Fibroblast of the aortic adventitia (primary cell): ENCODE data around the gene FRMPD4. TPM values are rescaled to one million over a fixed set of nuclear protein-coding genes. Genes with fewer than 3 reads are reported as not detected.

ENCODE experiments used
- DNase-seq: peaks from one replicate; pipeline ENCODE4 v3.0.0-alpha.2; 2010; ENCODE audit warnings: low read depth
- H3K4me3 ChIP-seq: 2 replicates; pipeline ENCODE4 v1.5.1; 2011; ENCODE audit warnings: low read depth, mild to moderate bottlenecking, control low read depth, low read length, moderate library complexity
- total RNA-seq: library from RNA; depleted of rRNA; stranded (reverse); fragments of >200 nt; gene quantifications from 2 replicates; pipeline ENCODE4 v1.2.3, GENCODE V29; 2012; ENCODE audit warnings: low replicate concordance
- TF ChIP-seq, protein P1 (sequence below): IDR thresholded peaks from 2 replicates; pipeline ENCODE4 v1.5.1; 2011; ENCODE audit warnings: mild to moderate bottlenecking, low read length, control low read depth, inconsistent platforms; ENCODE audit not compliant: insufficient read depth

The FRMPD4 gene
- total RNA-seq, 1 donor = 5.0 TPM

- TF ChIP-seq, protein P1, sequence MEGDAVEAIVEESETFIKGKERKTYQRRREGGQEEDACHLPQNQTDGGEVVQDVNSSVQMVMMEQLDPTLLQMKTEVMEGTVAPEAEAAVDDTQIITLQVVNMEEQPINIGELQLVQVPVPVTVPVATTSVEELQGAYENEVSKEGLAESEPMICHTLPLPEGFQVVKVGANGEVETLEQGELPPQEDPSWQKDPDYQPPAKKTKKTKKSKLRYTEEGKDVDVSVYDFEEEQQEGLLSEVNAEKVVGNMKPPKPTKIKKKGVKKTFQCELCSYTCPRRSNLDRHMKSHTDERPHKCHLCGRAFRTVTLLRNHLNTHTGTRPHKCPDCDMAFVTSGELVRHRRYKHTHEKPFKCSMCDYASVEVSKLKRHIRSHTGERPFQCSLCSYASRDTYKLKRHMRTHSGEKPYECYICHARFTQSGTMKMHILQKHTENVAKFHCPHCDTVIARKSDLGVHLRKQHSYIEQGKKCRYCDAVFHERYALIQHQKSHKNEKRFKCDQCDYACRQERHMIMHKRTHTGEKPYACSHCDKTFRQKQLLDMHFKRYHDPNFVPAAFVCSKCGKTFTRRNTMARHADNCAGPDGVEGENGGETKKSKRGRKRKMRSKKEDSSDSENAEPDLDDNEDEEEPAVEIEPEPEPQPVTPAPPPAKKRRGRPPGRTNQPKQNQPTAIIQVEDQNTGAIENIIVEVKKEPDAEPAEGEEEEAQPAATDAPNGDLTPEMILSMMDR = no peak
- no peak overlapping the region for H3K4me3 ChIP-seq
- DNase-seq = no peak
These were observed 415.9 kb downstream of the FRMPD4 start for GRCh38 chrX:12554206-12554605.

DNA sequence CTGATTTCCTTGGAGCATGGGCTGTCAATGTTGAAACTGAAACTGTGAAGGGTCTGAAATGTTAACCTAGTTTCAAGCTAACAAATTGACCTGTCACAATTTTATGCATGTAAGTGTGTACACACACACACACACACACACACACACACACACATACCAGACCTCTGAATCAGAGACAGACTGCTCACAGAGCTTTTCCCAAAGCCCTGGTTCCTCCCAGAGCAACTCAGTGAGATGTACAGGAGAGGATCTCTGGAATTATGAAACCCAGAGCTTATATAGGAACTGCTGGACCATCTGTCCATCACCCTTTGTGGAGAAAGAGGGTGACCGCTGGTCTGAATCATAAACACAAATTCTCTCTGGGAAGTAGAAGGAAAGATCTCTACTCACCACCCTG is 424.8 kb downstream of the FRMPD4 start:
- TF ChIP-seq, protein P1 = no peak
- DNase-seq = peak; percentile 47
- no peak overlapping the region for H3K4me3 ChIP-seq

- no peak for DNase-seq
- TF ChIP-seq, protein P1 = no peak
These were observed 425.9 kb downstream of the FRMPD4 start for GRCh38 chrX:12564221-12564620.

GRCh38 chrX:12567857-12568256 is 429.6 kb downstream of the FRMPD4 start:
- H3K4me3 ChIP-seq = no peak overlapping the region
- peak; percentile 31 for DNase-seq
- TF ChIP-seq, protein P1 = peak; percentile 73

More at GRCh38 chrX:12564221-12564620, 425.9 kb downstream of the FRMPD4 start:
- H3K4me3 ChIP-seq = no peak overlapping the region

DNA sequence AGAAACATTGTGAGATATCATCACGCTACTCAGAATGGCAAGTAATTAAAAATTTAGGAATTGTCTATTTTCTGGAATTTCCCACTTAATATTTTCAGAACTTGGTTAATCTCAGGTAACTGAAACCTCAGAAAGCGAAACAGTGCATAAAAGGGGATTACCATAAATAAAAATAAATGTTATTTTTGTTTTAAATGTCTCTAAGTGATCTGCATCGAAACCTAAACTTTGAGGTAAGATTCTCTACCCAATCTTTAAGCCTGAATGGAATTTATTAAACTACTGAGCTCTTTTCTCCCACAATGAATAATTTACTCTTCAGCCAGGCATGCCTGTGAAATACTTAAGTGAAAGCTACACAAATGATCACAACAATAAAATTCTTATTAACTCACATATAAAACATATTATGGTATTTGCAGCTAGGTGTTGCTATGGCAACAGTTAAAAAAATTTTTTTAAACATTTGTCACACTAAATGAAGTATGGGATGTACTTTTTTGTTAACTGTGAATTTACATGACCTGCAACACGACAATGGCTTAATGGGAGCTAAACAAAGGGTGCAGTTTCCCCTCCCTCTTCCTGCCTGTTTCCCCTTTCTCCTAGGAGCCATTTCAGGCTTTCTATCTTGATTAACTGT is 432.7 kb downstream of the FRMPD4 start:
- DNase-seq = no peak
- TF ChIP-seq, protein P1 = no peak
- H3K4me3 ChIP-seq = no peak overlapping the region

GRCh38 chrX:12579311-12579710 is 441.0 kb downstream of the FRMPD4 start:
- H3K4me3 ChIP-seq = no peak overlapping the region
- DNase-seq = no peak
- TF ChIP-seq, protein P1 = no peak

DNA sequence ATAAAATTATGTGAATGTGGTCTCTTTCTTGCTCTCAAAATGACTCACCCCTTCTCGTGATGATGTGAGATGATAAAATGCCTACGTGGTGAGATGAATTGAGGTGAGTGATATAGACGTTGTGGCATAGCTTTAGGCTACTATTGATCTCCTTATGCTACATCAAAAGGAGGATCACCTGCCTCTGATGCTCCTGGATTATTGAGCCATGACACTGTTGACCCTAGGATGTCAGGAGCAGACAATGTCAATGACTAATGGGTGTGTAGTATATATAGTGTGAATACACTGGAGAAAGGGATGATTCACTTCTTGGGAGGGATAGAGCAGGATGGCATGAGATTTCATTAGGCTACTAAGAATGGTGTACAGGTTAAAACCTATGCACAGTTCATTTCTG is 442.3 kb downstream of the FRMPD4 start:
- DNase-seq = no peak
- H3K4me3 ChIP-seq = no peak overlapping the region
- TF ChIP-seq, protein P1 = no peak
